ENCODE data around the gene AKAP6. TPM values are rescaled to one million over a fixed set of nuclear protein-coding genes. Genes with fewer than 3 reads are reported as not detected.
A peak's percentile ranks its signal among the peaks of the same experiment; 100 is the strongest.

AKAP6 gene
- total RNA-seq (2014; rRNA removed; shearing (Covaris generic)), result 7.1 and 11.3 TPM in 2 replicates

DNA sequence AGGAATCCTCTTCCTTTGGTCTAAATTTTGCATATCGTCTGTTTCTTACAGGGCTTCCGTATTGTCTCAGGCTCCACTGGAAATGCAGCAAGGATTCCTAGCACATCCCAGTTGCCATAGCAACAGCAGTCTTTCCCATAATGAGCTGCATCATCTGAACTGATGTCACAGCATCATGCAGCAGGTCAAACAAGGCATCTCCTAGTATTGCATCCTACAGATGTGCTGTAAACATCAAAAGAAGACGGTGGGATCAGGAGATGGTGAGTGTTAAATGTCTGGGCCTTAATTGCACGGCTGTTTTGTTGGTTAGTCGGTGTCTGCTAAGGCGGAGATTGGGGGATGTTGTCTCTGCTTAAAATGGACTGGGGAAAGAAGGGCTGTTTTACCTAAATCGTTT, at the start of gene AKAP6:
TSS of gene AKAP6 (plus strand) at position 153 of the 400 bp plus-strand sequence. CDS start 104,196 bp downstream, outside the sequence.
- DNase-seq (ENCODE audit: low spot score), result no peak

GRCh38 chr14:32286602-32287001, 42.5 kb upstream of the AKAP6 start:
- DNase-seq (ENCODE audit: low spot score), result no peak

DNA sequence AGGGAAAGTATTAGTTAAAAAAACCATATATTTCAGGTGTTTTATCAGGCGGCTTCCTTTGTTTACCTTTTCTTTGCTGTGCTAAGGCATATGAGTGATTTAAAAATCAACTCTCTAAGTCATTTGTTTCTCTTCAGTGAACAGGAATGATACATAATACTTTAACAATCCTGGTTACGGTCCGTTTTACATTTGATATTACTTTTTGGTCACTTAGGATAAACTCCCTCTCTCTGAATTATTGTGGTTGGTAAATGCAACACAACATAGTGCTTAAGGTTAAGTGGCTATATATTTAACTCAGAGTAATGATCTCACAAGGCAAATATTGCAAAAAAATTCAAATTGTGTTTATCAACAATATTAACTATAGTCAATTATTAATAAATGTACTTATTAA, 32.7 kb upstream of the AKAP6 start:
- no peak for DNase-seq (ENCODE audit: low spot score)

DNA sequence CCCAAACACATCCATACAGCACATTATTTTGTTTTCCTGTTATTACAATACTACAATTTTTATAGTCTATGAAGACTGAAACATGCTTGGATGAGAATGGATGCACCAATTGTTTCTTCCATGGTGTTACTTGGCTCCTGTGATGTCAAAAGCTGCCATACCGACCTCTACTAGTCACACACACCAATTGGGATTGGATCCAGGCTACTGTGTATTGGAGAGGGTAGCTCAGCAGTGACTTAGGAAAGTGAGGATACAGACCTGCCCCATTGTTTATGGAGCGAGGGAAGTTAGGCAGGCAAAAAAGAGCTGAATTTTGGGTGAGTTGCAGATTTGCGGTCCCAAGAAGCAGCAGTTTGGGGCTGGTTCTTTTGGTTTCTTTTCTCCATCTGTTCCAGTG, 30.8 kb upstream of the AKAP6 start:
- DNase-seq (ENCODE audit: low spot score), result no peak

DNA sequence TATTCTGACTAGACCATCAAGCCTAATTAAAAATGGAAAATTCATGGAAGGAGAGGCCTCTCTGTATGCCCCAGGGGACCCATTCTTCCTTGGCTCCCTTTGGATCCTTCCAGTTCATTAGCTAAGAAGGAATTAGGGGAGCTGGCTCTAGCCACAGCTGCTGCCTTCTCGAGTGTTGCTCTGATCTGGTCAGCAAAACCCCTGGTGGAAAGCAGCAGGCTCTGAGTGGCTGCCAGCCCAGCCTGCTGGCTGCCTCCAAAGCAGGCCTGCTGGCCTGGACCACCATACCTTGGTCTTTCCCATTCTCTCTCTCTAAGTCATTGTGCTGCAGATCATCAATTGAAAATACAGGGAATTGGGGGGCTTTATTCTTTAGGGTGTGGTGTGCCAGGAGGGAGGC, 29.0 kb upstream of the AKAP6 start:
- DNase-seq (ENCODE audit: low spot score), result no peak

GRCh38 chr14:32303865-32304264, 25.2 kb upstream of the AKAP6 start:
- no peak for DNase-seq (ENCODE audit: low spot score)

DNA sequence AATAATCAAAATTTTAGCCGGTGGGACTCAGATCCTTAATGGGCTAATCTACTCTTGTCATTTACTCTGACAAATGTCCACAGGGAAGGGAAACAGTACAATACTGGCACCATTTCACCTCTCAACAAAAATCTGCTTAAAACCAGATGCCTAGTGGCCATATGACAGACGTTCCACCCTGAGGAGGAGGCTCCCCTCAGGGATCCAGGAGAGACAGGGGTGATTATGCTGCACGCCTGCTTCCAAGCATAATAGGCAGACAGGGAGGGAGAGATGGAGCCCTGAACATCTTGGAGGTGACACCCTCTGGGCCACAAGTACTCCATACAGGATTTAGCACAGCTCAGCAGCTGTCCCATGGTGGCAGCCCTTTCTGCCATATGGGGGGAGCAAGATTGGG, 24.8 kb upstream of the AKAP6 start:
- no peak for DNase-seq (ENCODE audit: low spot score)

GRCh38 chr14:32306549-32306948, 22.5 kb upstream of the AKAP6 start:
- no peak for DNase-seq (ENCODE audit: low spot score)

DNA sequence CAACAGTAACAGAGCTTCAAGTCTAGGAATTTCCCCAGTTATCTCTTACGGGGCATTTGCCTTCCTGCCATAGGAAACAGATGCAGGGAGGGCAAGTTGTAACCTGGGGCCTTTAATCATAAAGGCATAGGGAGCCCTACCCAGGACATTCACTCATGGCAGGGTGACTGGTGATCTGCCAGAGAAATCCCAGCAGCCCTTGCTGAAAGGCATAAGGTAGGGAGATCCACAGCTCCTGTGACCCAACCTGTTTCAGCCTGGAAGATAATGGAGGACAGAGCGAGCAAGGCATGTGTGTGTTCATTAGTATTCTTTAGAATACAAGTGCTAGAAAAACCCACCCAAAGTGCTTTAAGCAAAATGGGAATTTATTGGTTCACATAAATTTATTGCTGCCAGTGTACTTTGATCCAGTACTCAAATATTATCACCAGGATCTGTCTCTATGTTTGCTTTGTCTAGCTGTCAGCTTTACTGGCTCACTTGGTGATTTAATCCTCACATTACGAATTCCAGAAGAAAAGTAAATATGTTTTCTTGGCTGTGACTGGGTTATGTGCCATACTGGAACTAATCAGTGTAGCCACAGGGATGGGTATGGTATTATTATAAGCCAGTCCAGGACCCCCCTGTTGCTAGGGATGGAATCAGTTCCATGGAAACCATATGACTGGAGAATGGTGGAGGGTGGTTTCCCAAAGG, 21.1 kb upstream of the AKAP6 start:
- peak; percentile 27 for DNase-seq (ENCODE audit: low spot score)

DNA sequence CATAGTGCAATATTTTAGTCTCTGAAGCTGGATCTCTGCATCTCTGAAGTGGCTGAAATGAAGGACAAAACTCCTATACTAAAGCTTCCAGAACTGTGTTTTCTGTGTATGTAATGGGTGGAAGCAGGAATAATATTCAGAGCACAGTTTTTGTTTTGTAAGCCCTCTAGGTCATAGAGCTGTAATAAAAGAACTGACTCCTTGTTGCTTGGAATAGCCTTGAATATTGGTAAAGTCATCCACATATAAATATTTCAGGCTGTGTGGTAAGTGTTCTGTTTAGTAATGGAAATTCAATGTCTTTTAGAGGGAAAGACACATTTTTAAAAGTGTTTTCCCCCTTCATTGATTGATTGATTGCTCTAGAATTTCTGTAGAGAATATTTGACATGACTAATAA, 18.2 kb upstream of the AKAP6 start:
- DNase-seq (ENCODE audit: low spot score), result no peak

- no peak for DNase-seq (ENCODE audit: low spot score)
Observed at GRCh38 chr14:32311294-32312009, 17.6 kb upstream of the AKAP6 start.

DNA sequence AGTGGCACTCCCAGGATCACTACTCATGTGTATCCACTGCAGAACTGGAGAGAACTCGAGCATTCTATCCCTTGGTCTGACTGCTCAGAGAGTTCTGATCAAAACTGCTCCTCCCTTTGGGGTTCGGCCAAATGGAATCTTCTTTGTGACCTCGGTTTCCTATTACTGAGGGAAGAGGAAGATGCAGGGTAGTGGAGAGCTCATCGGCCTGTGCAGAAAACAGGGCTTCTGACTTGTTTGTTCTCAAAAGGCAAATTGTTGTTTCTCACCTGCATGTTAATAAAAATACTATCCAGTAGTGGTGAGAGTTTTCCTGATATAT, 17.1 kb upstream of the AKAP6 start:
- DNase-seq (ENCODE audit: low spot score), result no peak

DNA sequence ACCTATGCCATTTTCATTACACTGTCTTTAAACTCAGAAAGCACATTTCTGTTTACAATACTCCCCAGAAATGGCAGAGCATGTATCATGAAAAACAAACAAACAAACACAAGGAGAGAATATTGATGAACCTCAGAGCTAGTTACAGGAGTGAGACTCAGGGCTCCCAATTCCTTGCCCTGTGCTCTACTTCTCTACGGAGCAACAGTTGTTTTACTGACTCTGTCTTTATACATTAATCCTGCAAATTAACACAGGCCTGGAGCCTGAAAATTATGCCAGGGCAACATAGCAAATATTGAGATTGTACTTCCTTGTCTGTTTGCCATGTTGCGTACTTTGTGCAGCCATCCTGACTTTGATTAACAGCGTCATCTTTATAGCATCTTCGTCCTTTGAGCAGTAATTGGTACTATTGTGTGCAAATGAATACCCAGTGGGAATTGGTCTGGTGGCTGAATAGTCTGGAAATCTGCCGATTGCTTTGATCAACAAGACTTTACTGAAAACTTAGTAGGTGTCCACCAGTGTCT, 15.2 kb upstream of the AKAP6 start:
- DNase-seq (ENCODE audit: low spot score), result no peak

- no peak for DNase-seq (ENCODE audit: low spot score)
Observed at GRCh38 chr14:32318087-32318795, 10.9 kb upstream of the AKAP6 start.

DNA sequence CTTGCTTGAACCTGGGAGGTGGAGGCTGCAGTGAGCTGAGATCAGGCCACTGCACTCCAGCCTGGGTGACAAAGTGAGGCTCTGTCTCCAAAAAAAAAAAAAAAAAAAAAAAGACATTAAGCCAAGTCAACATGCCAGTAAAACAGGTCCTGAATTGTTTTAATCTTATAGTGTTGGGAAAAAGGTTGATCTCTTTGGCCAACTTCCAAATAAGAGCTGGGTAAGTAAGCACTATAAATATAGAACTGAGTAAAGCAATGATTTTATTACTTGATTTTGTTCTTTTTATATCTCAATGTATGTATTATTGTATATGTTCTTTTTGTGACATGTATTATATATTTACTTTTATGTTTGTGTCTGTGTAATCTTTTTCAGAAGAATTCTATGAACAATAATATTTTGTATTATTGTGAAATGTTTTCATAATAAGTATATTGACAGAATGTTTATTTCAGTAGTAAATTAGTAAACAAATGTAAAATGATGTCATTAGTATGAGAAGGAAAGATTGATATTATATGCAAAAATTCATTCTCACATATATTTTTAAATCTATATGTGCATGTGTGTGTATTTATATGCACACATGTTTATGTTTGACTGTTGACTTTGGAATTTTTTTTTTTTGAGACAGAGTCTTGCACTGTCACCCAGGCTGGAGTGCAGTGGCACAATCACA, 9.6 kb upstream of the AKAP6 start:
- peak; percentile 28 for DNase-seq (ENCODE audit: low spot score)

- DNase-seq (ENCODE audit: low spot score), result no peak
Observed at GRCh38 chr14:32324601-32325000, 4.5 kb upstream of the AKAP6 start.

DNA sequence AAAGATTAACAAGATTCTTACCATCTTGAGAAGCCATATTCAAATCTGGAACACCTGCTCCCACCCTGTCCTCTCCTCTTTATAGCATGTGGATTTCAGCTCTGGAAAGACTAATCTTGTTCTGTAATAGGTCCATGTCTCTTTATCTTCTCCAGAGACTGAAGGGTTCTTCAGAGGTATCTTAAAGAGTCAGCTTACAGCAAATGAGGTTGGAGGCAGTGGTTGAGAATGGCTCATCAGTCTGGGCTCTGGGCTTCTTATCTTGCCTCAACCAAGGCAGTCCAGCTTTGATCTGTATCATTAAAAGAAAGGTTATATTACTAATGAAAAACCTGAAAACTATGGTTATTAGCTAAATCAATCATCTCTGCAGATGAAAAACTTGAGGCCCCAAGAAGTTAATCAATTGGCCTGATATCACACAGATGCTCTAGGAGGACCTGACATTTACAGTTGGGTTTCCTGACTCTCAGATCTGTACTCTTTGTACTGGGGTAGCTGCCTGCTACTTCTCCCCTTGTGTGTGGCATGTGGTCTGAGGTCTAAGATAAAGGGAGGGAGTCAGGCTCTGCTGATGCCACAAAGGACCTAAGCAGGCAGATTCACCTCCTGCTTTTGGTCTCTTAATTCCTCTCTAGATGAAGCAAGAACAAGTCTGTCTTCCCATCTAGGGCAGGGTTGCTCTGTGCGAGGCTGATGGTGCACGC, 1.7 kb upstream of the AKAP6 start:
- DNase-seq (ENCODE audit: low spot score), result no peak

DNA sequence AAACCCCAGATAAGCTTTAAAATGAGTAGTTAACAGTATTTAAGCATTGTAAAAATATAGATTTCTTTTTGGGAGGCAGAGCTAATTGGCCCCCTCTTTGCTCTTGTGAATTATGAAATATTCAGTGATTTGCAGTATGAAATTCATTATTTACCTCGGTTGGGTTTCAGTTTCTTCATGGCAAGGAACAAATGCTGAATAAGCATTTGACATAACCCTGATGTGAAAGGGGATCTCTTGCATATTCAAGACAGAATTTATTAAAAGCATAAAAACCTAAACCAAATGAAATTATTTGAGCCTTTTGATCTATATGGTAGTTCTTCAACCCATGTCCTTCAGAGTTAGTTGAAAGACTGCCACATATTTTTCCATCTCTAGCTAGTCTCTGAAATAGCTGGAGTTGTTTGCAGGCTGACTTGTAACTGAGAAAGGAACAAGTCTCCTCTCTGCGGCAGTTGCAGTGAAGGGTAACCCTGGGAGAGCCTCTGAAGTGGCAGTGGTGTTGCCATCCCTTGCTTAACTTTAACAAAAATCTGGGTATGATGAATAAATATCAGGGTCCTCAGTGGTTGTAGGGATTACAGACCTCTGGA, 690 bp downstream of the AKAP6 start:
- DNase-seq (ENCODE audit: low spot score), result no peak

GRCh38 chr14:32330351-32331111, 1.4 kb downstream of the AKAP6 start:
- no peak for DNase-seq (ENCODE audit: low spot score)

DNA sequence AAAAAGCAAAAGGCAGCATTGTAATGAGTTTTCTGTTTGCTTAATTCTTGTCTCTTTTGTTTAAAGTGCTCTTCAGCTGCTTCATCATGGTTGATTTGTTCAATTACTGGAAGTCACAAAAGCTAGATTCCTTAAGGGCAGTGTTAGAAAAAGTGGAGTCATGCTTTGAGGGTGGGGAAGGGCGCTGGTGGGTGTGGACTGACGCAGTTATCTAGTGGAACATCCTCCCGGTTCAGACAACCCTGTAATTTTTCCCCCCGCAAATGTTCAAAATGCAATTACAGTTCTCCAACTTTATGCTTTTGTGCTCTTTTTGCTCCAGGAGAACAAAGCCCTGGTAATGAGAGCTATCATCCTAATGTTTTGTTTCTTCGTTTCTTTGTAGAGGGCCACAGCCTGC, 2.1 kb downstream of the AKAP6 start:
- no peak for DNase-seq (ENCODE audit: low spot score)

Measured in A172 (cell line).